ACC112 (cell line): Measurements from ENCODE around the gene ST3GAL4.
A peak's percentile ranks its signal among the peaks of the same experiment; 100 is the strongest.

ENCODE experiments used
- H2AFZ ChIP-seq: fragments of 200-600 bp; sonication (generic); one replicate; pipeline ENCODE4 v1.6.0; 2017; ENCODE audit warnings: antibody characterized with exemption, low read length; ENCODE audit not compliant: unreplicated experiment
- H3K27ac ChIP-seq: fragments of 200-600 bp; sonication (generic); 2 replicates; pipeline ENCODE4 v1.5.1; 2014; ENCODE audit warnings: low read depth, mild to moderate bottlenecking, antibody characterized with exemption, low read length, moderate library complexity
- H3K27me3 ChIP-seq: fragments of 200-600 bp; sonication (generic); 2 replicates; pipeline ENCODE4 v1.6.1; 2014; ENCODE audit warnings: mild to moderate bottlenecking, antibody characterized with exemption, low read length, moderate library complexity, mixed read lengths; ENCODE audit not compliant: insufficient read depth
- H3K36me3 ChIP-seq: fragments of 200-600 bp; sonication (generic); 2 replicates; pipeline ENCODE4 v1.6.1; 2016; ENCODE audit warnings: mild to moderate bottlenecking, antibody characterized with exemption, low read length, moderate library complexity, mixed read lengths; ENCODE audit not compliant: insufficient read depth
- H3K4me1 ChIP-seq: fragments of 200-600 bp; sonication (generic); one replicate; pipeline ENCODE4 v1.6.1; 2016; ENCODE audit warnings: low read length, mixed read lengths; ENCODE audit not compliant: insufficient read depth, unreplicated experiment, control insufficient read depth
- H3K4me3 ChIP-seq: fragments of 200-600 bp; sonication (generic); 2 replicates; pipeline ENCODE4 v1.5.1; 2014; ENCODE audit warnings: mild to moderate bottlenecking, low read depth, low read length
- H3K79me2 ChIP-seq: fragments of 200-600 bp; sonication (generic); one replicate; pipeline ENCODE4 v1.6.0; 2016; ENCODE audit warnings: low read length; ENCODE audit not compliant: control insufficient read depth, unreplicated experiment, insufficient read depth

Gene ST3GAL4

GRCh38 chr11:126417091-126417862 is 61.8 kb downstream of the ST3GAL4 start:
- Histone ChIP-seq H3K36me3 (no peaks in the 10 kb centered on the region; the same call in 1 of the 2 replicates), H3K79me2 (no peaks in the 10 kb centered on the region), H3K27me3 (no peaks in the 10 kb centered on the region), H3K4me1 (no peaks in the 10 kb centered on the region), H2AFZ (no peak overlapping the region), H3K27ac (no peak overlapping the region), H3K4me3 (peak overlapping the region; percentile 74)

GRCh38 chr11:126418887-126419286 is 63.4 kb downstream of the ST3GAL4 start:
- H2AFZ ChIP-seq, result no peak overlapping the region
- no peak overlapping the region for H3K27ac ChIP-seq
- H3K36me3 ChIP-seq, result no peaks in the 10 kb centered on the region; the same call in 1 of the 2 replicates
- no peaks in the 10 kb centered on the region for H3K4me1 ChIP-seq
- no peaks in the 10 kb centered on the region for H3K27me3 ChIP-seq
- H3K79me2 ChIP-seq, result no peaks in the 10 kb centered on the region
- H3K4me3 ChIP-seq, result no peak overlapping the region

- Histone ChIP-seq H3K4me1 (no peaks in the 10 kb centered on the region), H3K36me3 (no peaks in the 10 kb centered on the region), H3K27ac (no peak overlapping the region), H2AFZ (peak overlapping the region; percentile 2), H3K27me3 (no peaks in the 10 kb centered on the region), H3K4me3 (no peak overlapping the region), H3K79me2 (no peaks in the 10 kb centered on the region)
These were observed 64.6 kb downstream of the ST3GAL4 start for GRCh38 chr11:126419801-126420697.

GRCh38 chr11:126420698-126421256 is 65.3 kb downstream of the ST3GAL4 start:
- H3K4me1 ChIP-seq, result no peaks in the 10 kb centered on the region
- H3K27me3 ChIP-seq, result no peaks in the 10 kb centered on the region
- no peak overlapping the region for H2AFZ ChIP-seq
- no peak overlapping the region for H3K27ac ChIP-seq
- no peaks in the 10 kb centered on the region for H3K79me2 ChIP-seq
- H3K36me3 ChIP-seq, result no peaks in the 10 kb centered on the region
- no peak overlapping the region for H3K4me3 ChIP-seq

GRCh38 chr11:126421271-126421671 is 65.8 kb downstream of the ST3GAL4 start:
- Histone ChIP-seq H3K4me3 (no peak overlapping the region), H3K27me3 (no peaks in the 10 kb centered on the region), H3K4me1 (no peaks in the 10 kb centered on the region), H2AFZ (no peak overlapping the region), H3K79me2 (no peaks in the 10 kb centered on the region), H3K27ac (no peak overlapping the region), H3K36me3 (no peaks in the 10 kb centered on the region)

- H3K79me2 ChIP-seq, result no peaks in the 10 kb centered on the region
- H3K4me1 ChIP-seq, result no peaks in the 10 kb centered on the region
- H3K27me3 ChIP-seq, result no peaks in the 10 kb centered on the region
- no peaks in the 10 kb centered on the region for H3K36me3 ChIP-seq
- H3K27ac ChIP-seq, result no peak overlapping the region
- H3K4me3 ChIP-seq, result no peak overlapping the region
- H2AFZ ChIP-seq, result no peak overlapping the region
These were observed 67.0 kb downstream of the ST3GAL4 start for GRCh38 chr11:126422446-126422845.

GRCh38 chr11:126423154-126423553 is 67.7 kb downstream of the ST3GAL4 start:
- Histone ChIP-seq H3K36me3 (no peaks in the 10 kb centered on the region), H3K79me2 (no peaks in the 10 kb centered on the region), H3K27ac (no peak overlapping the region), H3K27me3 (no peaks in the 10 kb centered on the region), H3K4me3 (no peak overlapping the region), H3K4me1 (no peaks in the 10 kb centered on the region), H2AFZ (no peak overlapping the region)

GRCh38 chr11:126423743-126424142 is 68.3 kb downstream of the ST3GAL4 start:
- H3K79me2 ChIP-seq, result no peaks in the 10 kb centered on the region
- no peaks in the 10 kb centered on the region for H3K36me3 ChIP-seq
- no peak overlapping the region for H2AFZ ChIP-seq
- no peaks in the 10 kb centered on the region for H3K27me3 ChIP-seq
- no peaks in the 10 kb centered on the region for H3K4me1 ChIP-seq
- H3K27ac ChIP-seq, result no peak overlapping the region
- no peak overlapping the region for H3K4me3 ChIP-seq

- Histone ChIP-seq H3K27me3 (no peaks in the 10 kb centered on the region), H3K79me2 (no peaks in the 10 kb centered on the region), H2AFZ (no peak overlapping the region), H3K36me3 (no peaks in the 10 kb centered on the region), H3K4me1 (no peaks in the 10 kb centered on the region), H3K4me3 (no peak overlapping the region), H3K27ac (no peak overlapping the region)
These were observed 69.1 kb downstream of the ST3GAL4 start for GRCh38 chr11:126424471-126425039.

GRCh38 chr11:126426106-126426505 is 70.6 kb downstream of the ST3GAL4 start:
- Histone ChIP-seq H2AFZ (no peak overlapping the region), H3K36me3 (no peaks in the 10 kb centered on the region), H3K27ac (no peak overlapping the region), H3K79me2 (no peaks in the 10 kb centered on the region), H3K27me3 (no peaks in the 10 kb centered on the region), H3K4me1 (peaks cover 8% of the 10 kb centered on the region), H3K4me3 (no peak overlapping the region)
